ENCODE measurements around the gene CRACR2B.

Gene CRACR2B

DNA sequence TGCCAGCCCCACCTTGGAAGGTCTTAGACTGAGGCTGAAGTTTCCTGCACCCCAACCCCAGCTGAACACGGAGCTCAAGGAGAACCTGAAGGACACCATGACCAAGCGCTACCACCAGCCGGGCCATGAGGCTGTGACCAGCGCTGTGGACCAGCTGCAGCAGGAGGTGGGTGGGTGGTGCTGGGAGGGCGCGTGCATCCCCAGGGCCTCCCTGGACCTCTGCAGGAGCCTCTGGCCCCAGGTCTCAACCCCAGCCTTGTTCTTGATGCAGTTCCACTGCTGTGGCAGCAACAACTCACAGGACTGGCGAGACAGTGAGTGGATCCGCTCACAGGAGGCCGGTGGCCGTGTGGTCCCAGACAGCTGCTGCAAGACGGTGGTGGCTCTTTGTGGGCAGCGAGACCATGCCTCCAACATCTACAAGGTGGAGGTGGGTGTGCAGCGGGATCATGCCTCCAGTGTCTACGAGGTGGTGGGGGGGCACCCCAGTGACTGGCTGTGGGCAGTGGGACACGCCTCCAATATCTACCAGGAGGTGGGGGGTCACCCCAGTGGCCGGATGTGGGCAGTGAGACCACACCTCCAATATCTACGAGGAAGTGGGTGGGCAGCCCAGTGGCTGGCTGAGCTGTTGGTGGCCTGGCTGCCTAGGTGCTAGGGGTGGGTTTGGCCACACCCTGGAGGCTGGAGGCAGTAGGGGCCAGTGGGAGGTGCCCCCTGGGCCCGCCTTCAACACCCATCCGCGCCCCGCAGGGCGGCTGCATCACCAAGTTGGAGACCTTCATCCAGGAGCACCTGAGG, 9.7 kb downstream of the CRACR2B start:
- in situ Hi-C loops (cut with HindIII; ENCODE audit: low sequenced_read_pairs), result no loop called here

DNA sequence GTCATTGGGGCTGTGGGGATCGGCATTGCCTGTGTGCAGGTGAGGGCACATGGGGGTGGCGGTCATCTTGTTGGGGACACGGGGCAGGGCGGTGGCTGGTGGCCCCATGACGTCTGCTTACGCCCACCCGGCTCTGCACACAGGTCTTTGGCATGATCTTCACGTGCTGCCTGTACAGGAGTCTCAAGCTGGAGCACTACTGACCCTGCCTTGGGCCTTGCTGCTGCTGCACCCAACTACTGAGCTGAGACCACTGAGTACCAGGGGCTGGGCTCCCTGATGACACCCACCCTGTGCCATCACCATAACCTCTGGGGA, 10.2 kb downstream of the CRACR2B start:
- in situ Hi-C loops (cut with HindIII; ENCODE audit: low sequenced_read_pairs), result no loop called here

DNA sequence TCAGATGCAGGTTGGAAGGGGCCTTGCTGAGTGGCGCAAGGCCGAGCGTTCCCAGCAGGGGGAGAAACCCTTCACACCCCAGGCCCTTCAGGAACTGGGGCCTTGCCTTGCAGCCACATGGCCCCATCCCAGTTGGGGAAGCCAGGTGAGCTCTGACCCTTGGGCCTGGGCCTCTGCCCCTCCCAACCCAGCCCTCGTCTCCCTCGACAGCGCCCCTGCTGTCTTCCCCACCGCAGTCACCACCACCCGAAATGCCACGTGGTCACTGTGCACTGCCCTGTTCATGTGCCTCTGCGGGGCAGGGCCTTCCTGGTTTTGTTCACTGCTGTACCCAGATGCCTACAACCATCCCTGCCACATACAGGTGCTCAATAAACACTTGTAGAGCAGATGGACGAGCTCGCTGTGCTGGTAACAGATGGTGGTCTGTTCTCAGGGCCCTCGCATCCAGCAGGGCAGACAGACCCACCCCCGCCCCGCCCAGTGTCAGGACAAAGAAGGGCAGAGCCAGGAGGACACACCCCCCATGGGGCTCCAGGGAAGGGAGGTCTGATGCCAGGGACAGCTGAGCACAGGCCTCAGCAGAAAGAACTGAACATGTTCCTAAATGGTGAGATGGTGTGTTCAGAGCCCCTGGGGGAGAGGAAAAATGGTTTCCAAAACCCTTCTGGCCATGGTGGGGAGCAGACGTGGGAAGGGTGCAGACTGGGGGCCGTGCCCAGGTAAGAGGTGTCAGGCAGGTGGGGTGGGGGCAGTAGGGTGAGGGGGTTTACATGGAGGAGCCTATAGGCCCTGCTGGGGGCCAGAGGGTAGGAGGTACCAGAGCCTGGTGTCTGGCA, 10.9 kb downstream of the CRACR2B start:
- in situ Hi-C loops (cut with HindIII; ENCODE audit: low sequenced_read_pairs), result no loop called here

DNA sequence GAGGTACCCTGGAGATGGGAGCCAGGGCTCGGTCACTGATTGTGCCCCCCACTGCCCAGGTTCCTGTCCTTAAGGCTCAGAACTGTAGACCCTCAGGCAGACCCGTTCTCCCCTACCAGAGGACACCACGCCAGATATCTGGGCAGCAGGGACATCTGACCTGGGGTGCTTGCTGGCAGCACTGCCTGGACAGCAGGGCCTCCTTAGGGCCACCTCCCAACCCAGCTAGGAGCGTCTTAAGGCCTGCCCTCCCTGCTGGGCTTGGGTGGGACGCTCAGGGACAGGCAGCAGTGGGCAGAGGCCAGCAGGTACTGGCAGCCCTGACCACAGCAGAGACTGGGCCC, 11.5 kb downstream of the CRACR2B start:
- in situ Hi-C loops (cut with HindIII; ENCODE audit: low sequenced_read_pairs), result no loop called here

DNA sequence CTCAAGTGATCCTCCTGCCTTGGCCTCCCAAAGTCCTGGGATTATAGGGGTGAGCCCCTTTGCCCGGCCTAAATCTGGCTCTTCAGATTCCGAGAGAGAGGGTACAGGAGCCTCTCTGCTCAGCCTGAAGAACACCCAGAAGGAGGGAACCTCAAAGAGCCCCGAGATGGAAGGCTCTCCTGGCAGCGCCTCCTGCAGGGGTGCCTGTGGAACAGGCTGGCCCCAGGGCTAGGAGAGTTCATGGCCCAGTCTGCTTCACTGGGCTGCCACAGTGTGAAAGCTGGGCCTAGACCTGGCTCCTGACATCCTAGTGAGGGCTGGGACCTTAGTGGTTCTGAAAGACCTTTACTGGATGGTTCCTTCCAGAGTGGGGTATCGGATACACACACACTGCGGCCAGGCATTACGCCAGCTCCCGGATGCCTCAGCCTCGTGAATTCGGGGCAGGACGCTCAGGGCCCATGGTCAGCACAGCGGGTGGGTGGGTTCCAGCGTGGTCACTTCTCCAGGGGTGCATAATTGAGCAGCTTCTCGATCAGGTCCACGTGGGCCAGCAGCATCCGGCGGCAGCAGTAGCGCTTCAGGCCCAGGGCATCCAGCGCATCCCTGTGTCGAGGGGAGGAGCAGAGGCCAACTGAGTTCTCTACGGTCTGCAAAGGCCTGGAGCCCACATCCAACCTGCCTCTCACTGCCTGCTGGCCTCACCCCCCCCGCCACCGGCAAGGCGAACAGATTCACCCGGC, 12.3 kb downstream of the CRACR2B start:
- in situ Hi-C loops (cut with HindIII; ENCODE audit: low sequenced_read_pairs), result no loop called here

DNA sequence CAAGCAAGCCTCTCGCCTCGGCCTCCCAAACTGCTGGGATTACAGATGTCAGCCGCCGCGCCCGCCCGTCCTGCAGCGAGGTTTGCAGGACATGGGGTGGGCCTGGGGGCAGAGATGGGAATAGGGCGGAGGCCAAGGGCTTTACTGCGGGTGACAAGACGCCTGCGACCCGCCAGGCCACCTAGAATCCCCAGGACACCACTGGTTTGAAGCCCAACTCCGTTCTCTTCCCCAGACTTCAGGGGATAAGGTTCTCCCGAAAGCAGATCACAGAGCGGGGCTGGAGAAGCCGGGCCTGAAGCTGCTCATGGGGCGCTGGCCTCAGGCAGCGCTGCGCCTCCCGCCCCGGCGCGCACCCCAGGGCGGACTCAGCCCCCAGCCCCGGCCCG, 14.3 kb downstream of the CRACR2B start:
- in situ Hi-C loops (cut with HindIII; ENCODE audit: low sequenced_read_pairs), result no loop called here

DNA sequence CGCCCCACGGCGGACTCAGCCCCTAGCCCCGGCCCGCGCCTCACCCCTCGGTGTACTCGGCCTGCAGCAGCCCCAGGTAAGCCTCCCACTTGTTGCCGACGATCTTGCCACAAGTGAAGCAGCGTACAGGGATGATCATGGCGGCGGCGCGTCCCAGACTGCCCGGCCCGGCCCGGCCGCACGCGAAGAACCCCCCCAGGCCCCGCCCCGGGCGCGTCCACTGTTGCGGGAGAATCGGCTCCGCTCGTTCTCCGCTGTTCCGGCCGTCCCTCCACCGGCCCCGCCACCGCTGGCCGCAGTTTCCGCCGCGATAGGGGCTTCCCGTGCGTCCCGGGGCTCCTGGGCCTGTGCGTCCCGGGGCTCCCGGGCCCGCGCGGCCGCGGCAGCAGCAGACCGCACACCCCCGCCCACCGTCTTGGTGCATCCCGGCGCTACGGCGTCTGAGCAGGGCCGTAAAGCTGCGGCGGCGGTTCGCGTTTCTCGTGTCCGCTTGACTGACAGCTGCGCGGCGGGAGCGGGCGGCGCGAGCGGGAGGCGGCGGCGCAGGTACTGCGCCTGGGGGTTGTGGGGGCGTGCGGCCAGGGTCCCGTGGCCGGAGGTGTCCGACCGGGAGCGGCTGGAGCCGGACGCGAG, 14.8 kb downstream of the CRACR2B start, which contains the start of the genes POLR2L and TSPAN4:
TSS of gene POLR2L (minus strand) at position 160 of the 633 bp plus-strand sequence. CDS start at position 139, 21 bp downstream.
TSS of gene TSPAN4 (plus strand) at position 483 of the 633 bp plus-strand sequence. CDS start 7,453 bp downstream, outside the sequence.
- in situ Hi-C loops (cut with HindIII; ENCODE audit: low sequenced_read_pairs), result no loop called here

DNA sequence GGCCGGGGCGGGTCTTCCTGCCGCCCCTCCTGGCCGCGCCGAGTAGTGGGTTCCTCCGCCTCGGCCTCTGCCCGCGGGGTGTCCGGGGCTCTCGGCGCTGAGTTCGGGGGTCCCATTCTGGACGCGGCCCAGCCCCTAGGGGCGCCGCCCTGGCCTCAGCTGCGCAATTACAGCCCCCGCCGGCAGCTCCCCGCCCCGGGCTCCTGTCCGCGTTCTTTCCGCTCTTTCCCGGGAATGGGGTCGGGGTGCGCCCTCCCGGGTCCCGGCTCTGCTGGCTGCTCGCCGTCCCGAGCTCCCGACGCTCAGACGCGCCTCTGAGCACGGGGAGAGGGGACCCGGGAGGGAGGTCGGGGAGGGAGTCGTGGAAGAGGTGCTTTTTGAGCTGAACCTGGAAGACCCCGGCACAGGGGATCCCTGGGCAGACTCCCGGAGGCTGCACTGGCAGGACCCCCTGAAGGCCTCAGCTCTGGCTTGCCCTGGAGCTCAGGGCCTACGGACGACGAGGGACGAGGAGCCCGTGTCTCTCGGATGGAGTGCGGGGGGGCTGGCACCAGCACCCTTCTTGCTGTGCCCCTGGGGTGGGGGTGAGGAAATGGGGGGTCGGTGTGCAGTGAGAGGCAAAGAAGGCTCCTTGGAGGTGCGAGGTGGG, 15.5 kb downstream of the CRACR2B start:
- in situ Hi-C loops (cut with HindIII; ENCODE audit: low sequenced_read_pairs), result no loop called here

DNA sequence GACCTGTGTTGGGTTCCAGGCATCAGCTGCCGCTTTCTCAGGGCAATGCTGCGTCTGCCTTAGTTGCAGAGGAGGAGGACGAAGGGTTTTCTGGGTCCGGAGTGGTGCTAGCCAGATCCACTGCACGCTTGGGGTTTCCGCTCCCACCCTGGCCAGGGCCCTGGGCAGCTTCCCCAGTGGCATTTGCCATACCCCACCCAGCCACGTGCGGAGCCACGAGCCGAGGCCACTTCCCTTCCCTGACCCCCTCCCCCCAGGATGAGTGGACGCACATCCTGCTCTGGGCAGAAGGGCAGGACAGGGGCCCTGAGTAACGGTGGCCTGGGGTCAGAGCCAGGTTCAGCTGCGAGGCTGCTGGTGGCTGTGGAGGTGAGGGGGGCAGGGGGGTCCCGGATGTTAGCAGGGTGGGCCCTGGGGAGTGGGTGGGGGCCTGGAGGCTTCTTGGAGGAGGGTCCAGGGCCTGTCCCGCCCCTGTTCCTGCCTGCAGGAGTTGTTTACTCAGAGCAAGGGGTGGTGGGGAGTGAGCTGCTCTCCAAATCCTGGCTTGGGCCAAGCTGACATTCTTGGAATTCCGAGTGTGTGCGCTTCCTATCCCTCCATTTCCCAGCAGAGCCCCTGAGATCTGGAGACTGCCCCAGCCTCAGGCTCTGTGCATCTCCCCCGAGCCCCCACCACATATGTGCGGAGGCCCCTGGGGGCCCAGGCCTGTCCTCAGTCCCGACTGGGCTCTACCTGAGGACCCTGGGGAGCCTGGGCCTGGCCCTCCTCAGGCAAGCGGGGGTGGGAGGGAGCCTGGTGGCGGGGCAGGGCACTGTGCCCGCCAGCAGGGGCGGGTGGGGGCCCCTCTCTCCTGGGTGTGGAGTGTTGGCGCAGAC, 16.3 kb downstream of the CRACR2B start:
- in situ Hi-C loops (cut with HindIII; ENCODE audit: low sequenced_read_pairs), result no loop called here

DNA sequence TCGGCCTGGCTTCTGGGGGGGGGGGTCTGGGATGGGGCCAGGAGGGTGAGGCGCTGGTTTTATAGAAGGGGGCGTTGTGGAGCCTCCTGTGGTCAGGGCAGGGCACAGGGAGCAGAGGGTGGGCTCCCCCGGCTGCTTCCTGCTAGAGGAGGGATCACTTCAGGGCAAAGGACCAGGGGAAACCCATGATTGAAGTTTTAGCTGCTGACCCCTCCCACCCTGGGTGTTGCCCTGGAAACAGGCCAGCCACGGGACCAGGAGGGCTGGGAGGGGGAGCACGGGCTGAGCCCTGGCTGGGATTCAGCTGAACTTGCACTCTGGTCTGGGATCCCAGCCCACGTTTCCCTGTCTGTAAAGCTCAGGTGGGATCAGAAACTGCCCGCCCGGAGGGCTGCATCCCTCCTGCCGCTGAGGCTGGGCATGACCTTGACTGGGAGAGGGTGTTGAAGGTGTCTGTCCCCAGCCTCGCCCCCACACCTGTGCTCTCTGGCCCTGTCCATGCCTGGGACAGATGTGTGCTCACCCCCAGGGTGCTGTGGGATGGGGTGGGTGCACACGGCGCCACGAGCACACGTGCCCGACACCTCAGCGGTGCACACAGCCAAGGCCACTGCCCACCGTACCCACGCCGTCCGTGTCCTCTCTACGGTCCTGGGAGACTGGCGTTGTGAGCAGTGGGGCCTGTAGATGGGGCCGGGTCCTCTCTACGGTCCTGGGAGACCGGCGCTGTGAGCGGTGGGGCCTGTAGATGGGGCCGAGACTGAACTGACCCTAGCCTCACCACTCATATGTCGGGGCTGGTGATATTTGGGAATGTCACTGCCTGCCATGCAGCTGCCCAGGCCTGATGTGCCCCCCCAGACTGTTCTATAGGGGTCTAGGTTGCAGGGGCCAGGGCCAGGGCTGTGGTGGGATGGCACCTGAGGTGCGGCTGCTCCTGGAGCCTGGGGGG, 17.2 kb downstream of the CRACR2B start:
- in situ Hi-C loops (cut with HindIII; ENCODE audit: low sequenced_read_pairs), result no loop called here

DNA sequence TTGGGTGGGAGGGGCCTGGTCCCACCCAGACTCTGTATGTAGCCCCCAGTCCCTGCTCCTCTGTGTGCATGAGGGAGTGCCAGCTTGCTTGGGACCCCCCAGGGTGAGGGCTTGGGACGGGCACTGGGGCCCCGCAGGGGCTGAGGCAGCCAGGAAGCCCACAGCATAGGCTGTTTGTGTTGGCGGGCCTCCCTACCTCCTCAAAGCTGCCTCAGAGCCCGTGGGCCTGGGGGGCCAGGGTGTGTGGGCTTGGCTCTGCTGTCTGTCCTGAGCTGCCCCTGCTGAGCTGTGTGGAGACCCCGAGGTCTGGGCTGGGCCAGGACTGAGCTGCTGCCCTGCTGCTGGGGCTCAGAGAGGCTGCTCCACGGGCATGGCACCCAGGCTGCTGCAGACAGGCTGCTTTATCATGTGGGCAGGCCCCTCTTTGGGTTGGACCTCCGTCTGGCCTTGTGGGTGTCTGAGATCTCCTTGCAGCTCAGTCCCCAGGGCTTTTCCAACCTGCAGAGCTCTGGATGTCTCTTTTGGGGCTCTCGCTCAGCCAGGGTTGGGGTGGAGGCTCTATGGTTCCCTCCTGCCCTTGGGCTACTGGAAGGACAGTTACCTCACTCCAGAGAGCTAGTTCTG, 18.3 kb downstream of the CRACR2B start:
- in situ Hi-C loops (cut with HindIII; ENCODE audit: low sequenced_read_pairs), result no loop called here

DNA sequence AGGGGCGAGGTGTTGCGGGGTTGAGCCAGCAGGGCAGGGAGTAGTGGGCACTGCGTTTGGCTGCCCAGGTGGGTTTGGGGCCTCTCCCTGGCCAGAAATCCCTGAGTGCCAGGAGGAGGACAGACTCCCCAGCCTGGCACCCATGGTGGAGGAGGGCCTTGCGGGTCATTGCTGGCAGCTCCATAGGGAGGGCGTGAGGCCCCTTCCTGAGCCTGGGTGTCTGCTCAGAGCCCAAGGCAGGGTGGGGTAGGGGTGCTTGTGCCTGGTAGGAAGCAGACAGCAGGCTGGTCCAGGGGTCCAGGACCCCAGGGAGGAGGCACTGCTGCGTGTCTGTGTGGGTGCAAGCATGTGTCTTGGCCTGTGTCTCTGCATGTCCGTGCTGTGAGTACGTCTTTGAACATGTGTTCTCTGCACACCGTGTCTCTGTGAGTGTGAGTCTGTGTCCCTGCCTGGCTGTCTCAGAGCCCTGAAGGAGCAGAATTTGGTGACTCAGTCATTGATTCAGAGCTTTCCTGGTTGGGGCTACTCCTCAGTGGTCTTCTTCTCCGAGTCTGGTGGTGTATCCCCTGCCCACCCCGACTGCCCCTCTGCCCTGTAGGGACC, 18.9 kb downstream of the CRACR2B start:
- in situ Hi-C loops (cut with HindIII; ENCODE audit: low sequenced_read_pairs), result no loop called here

DNA sequence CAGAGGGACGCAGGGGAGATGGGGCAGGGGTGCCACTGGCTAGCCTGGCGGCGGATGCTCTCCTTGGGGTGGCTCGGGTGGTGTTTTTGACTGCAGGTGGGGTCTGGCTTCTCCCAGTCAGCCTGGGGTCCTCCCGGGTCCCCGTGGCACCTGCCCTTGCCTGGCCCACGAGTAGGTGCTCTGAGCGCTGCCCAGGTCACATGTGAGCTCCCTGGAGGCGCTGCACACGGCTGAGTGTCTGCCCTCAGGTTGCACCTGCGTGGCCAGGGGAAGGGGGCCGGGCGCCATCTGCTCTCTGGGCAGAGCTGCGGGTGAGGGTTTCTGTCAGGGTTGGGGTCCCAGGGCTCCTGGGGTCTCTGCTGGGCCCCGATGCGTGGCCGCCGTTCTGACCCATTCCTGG, 20.2 kb downstream of the CRACR2B start:
- in situ Hi-C loops (cut with HindIII; ENCODE audit: low sequenced_read_pairs), result no loop called here

DNA sequence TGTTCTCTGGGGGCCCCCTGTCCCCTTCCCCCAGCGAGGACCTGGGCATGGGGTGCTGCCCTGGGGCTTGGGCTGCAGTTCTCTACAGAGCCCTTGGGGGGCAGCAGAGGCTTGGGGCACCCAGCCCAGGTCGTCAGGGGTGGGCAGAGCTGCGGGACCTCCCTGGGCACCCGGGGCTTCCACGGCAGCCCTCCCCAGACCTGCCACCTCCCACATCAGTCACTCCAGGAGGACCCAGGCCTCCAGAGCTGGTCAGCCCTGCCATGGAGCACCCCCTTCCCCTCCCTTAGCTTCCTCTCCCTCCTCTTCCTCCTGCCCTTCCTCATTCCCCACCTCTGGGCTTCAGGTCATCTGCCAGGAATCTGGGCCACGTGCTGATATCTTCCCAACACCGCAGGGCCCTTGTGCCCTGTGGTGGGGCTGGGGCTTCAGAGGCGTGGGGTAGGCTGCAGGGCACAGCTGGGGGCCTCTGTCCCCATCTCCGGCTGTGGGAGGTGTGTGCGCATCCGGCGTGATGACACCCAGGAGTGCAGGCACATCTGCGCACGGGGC, 20.7 kb downstream of the CRACR2B start:
- in situ Hi-C loops (cut with HindIII; ENCODE audit: low sequenced_read_pairs), result no loop called here

DNA sequence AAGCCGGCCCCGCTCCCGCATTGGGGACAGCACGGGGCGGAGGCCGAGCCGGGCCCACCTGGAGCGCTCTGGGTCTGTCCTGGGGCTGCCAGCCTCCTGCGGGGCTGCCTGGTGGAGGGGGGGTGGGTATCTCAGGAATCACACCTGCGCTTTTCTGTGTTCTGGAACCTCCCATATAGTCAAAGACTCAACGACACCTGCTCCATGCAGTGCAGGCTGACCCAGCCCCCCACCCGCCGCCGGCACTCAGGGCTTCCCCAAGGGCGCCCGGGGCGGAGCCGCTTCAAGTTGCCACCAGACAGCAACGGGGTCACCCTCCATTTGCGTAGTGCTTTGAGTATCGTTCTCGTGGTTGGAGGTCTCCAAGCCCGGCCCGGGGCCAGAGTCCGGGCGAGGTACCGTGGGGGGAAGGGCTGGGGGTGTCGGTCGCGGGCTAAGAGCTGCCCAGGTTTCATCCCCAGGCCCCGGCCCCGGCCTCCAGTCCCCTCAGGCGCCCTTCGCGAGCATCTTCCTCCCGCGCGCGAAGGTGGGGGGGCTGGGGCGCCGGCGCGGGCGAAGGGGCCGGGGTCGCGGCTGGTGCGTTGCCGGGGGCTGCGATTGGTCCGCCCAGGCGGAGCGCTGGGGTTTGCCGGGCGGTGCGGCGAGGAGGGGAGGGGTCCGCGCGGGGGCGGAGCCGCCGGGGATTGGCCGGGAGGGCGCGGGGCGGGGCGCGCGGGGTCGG, 21.5 kb downstream of the CRACR2B start:
- in situ Hi-C loops (cut with HindIII; ENCODE audit: low sequenced_read_pairs), result no loop called here

DNA sequence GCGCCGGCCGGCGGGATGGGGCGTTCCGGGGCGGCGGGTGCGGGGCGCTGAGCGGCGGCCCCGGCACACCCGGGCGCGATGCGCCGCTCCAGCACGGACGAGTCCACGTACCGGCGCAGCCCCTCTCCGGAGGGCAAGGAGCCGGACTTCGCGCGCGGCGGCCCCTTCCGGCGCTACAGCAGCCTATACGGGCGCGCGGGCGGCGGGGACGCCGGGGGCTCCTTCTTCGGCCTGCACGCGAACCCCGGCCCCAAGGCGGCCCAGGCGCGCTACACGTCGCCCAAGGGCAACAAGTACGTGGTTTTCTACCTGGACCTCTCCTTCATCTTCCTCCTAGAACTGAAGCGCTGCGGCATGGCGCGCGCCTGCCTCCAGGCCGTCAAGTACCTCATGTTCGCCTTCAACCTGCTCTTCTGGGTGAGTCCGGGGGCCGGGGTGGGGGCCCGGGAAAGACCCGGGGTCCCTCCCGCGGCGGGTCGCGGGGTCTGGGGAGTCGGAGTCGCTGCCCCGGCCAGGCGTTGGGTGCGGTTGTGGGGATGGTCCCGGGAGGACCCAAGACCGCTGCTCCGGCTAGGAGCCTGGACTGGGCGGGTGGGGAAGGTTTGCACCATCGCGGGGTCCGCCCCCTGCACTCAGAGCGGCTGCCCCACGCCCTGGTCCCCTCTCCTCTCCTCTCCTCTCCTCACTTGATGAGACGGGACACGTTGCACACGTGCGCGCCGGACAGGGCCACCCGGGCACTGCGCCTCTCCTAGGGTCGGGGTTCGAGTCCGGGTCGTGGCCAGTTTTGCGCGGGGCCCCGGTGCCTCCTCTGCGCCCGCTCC, 22.4 kb downstream of the CRACR2B start:
- in situ Hi-C loops (cut with HindIII; ENCODE audit: low sequenced_read_pairs), result no loop called here
